Caco-2 (cell line): ENCODE results near the gene TTC28. TPM values are rescaled to one million over a fixed set of nuclear protein-coding genes. Genes with fewer than 3 reads are reported as not detected.

ENCODE experiments used
- BruUV-seq: library from RNA; stranded (reverse); fragments of 400-500 nt; replicated peaks from 2 replicates; lab custom pipeline; 2021; lab: Mats Ljungman, UMichigan
- CTCF ChIA-PET: fragments of 300-600 bp; sonication (Branson Sonifier 250); formaldehyde crosslinking; loops from one replicate; lab custom pipeline; 2022; ENCODE audit warnings: antibody characterized with exemption; lab: Charles Lee
- POLR2A ChIA-PET: fragments of 300-600 bp; sonication (Branson Sonifier 250); formaldehyde crosslinking; loops from one replicate; lab custom pipeline; 2022; ENCODE audit warnings: antibody characterized with exemption; lab: Charles Lee
- DNase-seq, 2 experiments: peaks; one replicate each; pipeline versions ENCODE4 v3.0.0 to v3.0.0-alpha.2; 2020 to 2022
- H3K27me3 ChIP-seq: replicated peaks from 2 replicates; pipeline ENCODE4 v1.6.0; 2011; ENCODE audit warnings: low read length; ENCODE audit not compliant: control insufficient read depth, insufficient read depth
- H3K36me3 ChIP-seq: 2 replicates; pipeline ENCODE4 v1.5.1; 2011; ENCODE audit warnings: low read length; ENCODE audit not compliant: control insufficient read depth, insufficient read depth
- H3K4me1 ChIP-seq: fragments of 250-450 bp; sonication (Bioruptor Pico); 2 replicates; pipeline ENCODE4 v1.5.1; 2020; ENCODE audit warnings: mild to moderate bottlenecking
- H3K4me3 ChIP-seq: 2 replicates; pipeline ENCODE4 v1.5.1; 2011; ENCODE audit warnings: low read depth, mild to moderate bottlenecking, control low read depth, low read length
- H3K9me3 ChIP-seq: fragments of 250-450 bp; sonication (Bioruptor Pico); 2 replicates; pipeline ENCODE4 v1.5.1; 2020; ENCODE audit warnings: mild to moderate bottlenecking, moderate library complexity
- H3K27ac Mint-ChIP-seq: one replicate; pipeline ENCODE4 v1.8.0; 2022; ENCODE audit warnings: mixed read lengths; ENCODE audit not compliant: unreplicated experiment
- H3K27me3 Mint-ChIP-seq: one replicate; pipeline ENCODE4 v1.8.0; 2022; ENCODE audit warnings: mixed read lengths; ENCODE audit not compliant: insufficient read depth, unreplicated experiment
- H3K36me3 Mint-ChIP-seq: one replicate; pipeline ENCODE4 v1.8.0; 2022; ENCODE audit warnings: mild to moderate bottlenecking, mixed read lengths; ENCODE audit not compliant: insufficient read depth, unreplicated experiment
- H3K4me1 Mint-ChIP-seq: one replicate; pipeline ENCODE4 v1.8.0; 2022; ENCODE audit warnings: low read depth, mixed read lengths; ENCODE audit not compliant: unreplicated experiment
- H3K4me3 Mint-ChIP-seq: one replicate; pipeline ENCODE4 v1.8.0; 2022; ENCODE audit warnings: mild to moderate bottlenecking, moderate library complexity, mixed read lengths; ENCODE audit not compliant: unreplicated experiment
- H3K9me3 Mint-ChIP-seq: one replicate; pipeline ENCODE4 v1.8.0; 2022; ENCODE audit warnings: mixed read lengths; ENCODE audit not compliant: unreplicated experiment
- CTCF ChIP-seq, 2 experiments: fragments of 200-600 bp in 1 of 2; IDR thresholded peaks; 1 replicate in 1 of 2; 2 replicates in 1 of 2; pipeline versions ENCODE4 v1.5.1 to v1.8.0; 2011 to 2022; ENCODE audit warnings: antibody characterized with exemption in 1 of 2, control low read depth in 1 of 2, inconsistent platforms in 1 of 2, low read depth in 1 of 2, low read length in 1 of 2, mild to moderate bottlenecking in 1 of 2, moderate library complexity in 1 of 2; ENCODE audit not compliant: insufficient read depth in 1 of 2, severe bottlenecking in 1 of 2, unreplicated experiment in 1 of 2
- intact Hi-C: fragments of 100-400 bp; cut with micrococcal nuclease; formaldehyde crosslinking; loops from one replicate; pipeline ENCODE4 v1.10.0; 2022; ENCODE audit not compliant: unreplicated experiment
- total RNA-seq: library from RNA; stranded (reverse); gene quantifications from 2 replicates; pipeline ENCODE4 v1.2.3, GENCODE V29; 2022

Gene TTC28
- total RNA-seq, 1 experiment from 2014 or later = 12.0 TPM

- intact Hi-C loops = no loop called here
- no peaks in the 10 kb centered on the region for H3K36me3 ChIP-seq
- CTCF ChIA-PET = no interaction called here
- no peak overlapping the region for H3K4me3 ChIP-seq
- H3K27ac Mint-ChIP-seq = no peak overlapping the region
- POLR2A ChIA-PET = no interaction called here
- no peaks in the 10 kb centered on the region for H3K4me1 Mint-ChIP-seq
- H3K9me3 Mint-ChIP-seq = no peaks in the 10 kb centered on the region
- no peaks in the 10 kb centered on the region for H3K9me3 ChIP-seq
- no peak for TF ChIP-seq CTCF (IDR thresholded peaks at IDR 0.05; ENCODE audit: insufficient read depth in 1 of 2, low read depth in 1 of 2, low read length in 1 of 2, severe bottlenecking in 1 of 2, unreplicated experiment in 1 of 2)
- no peaks in the 10 kb centered on the region for H3K27me3 ChIP-seq
- no peaks in the 10 kb centered on the region for H3K4me1 ChIP-seq
- no peaks in the 10 kb centered on the region for H3K36me3 Mint-ChIP-seq
- H3K4me3 Mint-ChIP-seq = no peak overlapping the region
- no peak for DNase-seq
- H3K27me3 Mint-ChIP-seq = peaks cover 7% of the 10 kb centered on the region
- BruUV-seq = no TSS peak
These were observed 500.2 kb downstream of the TTC28 start for GRCh38 chr22:28179392-28179791.

- Histone ChIP-seq H3K4me3 (no peak overlapping the region), H3K9me3 (no peaks in the 10 kb centered on the region), H3K36me3 (no peaks in the 10 kb centered on the region), H3K27me3 (no peaks in the 10 kb centered on the region), H3K4me1 (no peaks in the 10 kb centered on the region)
- no peaks in the 10 kb centered on the region for H3K4me1 Mint-ChIP-seq
- intact Hi-C loops = no loop called here
- BruUV-seq = no TSS peak
- H3K4me3 Mint-ChIP-seq = no peak overlapping the region
- no peaks in the 10 kb centered on the region for H3K9me3 Mint-ChIP-seq
- DNase-seq = no peak
- ChIA-PET CTCF (no interaction called here), POLR2A (no interaction called here)
- H3K27me3 Mint-ChIP-seq = peaks cover 7% of the 10 kb centered on the region
- H3K36me3 Mint-ChIP-seq = no peaks in the 10 kb centered on the region
- TF ChIP-seq CTCF (IDR thresholded peaks at IDR 0.05; ENCODE audit: insufficient read depth in 1 of 2, low read depth in 1 of 2, low read length in 1 of 2, severe bottlenecking in 1 of 2, unreplicated experiment in 1 of 2) = no peak
- H3K27ac Mint-ChIP-seq = no peak overlapping the region
These were observed 503.7 kb downstream of the TTC28 start for GRCh38 chr22:28175730-28176492.

- intact Hi-C loops = no loop called here
- no peak for DNase-seq
- H3K4me1 ChIP-seq = no peaks in the 10 kb centered on the region
- H3K9me3 ChIP-seq = no peaks in the 10 kb centered on the region
- H3K4me3 Mint-ChIP-seq = no peak overlapping the region
- no peaks in the 10 kb centered on the region for H3K4me1 Mint-ChIP-seq
- ChIA-PET CTCF (no interaction called here), POLR2A (no interaction called here)
- no peaks in the 10 kb centered on the region for H3K36me3 ChIP-seq
- no peaks in the 10 kb centered on the region for H3K36me3 Mint-ChIP-seq
- H3K27me3 ChIP-seq = no peaks in the 10 kb centered on the region
- BruUV-seq = no TSS peak
- H3K27ac Mint-ChIP-seq = no peak overlapping the region
- TF ChIP-seq CTCF (IDR thresholded peaks at IDR 0.05; ENCODE audit: insufficient read depth in 1 of 2, low read depth in 1 of 2, low read length in 1 of 2, severe bottlenecking in 1 of 2, unreplicated experiment in 1 of 2) = no peak
- no peak overlapping the region for H3K4me3 ChIP-seq
- peaks cover 7% of the 10 kb centered on the region for H3K27me3 Mint-ChIP-seq
- no peaks in the 10 kb centered on the region for H3K9me3 Mint-ChIP-seq
These were observed 505.1 kb downstream of the TTC28 start for GRCh38 chr22:28174509-28174908.
